HCT116 (cell line): ENCODE results near the gene EVL. TPM values are rescaled to one million over a fixed set of nuclear protein-coding genes. Genes with fewer than 3 reads are reported as not detected.
A peak's percentile ranks its signal among the peaks of the same experiment; 100 is the strongest.

ENCODE experiments used
- ATAC-seq: fragments of 200-7000 bp; cut with Tn5 transposase; 2 replicates; pipeline ENCODE4 v1.9.1; 2020; ENCODE audit warnings: mild to moderate bottlenecking, moderate library complexity
- BruUV-seq: library from RNA; stranded (reverse); fragments of 400-500 nt; replicated peaks from 2 replicates; lab custom pipeline; 2021; lab: Mats Ljungman, UMichigan
- CTCF ChIA-PET: fragments of 300-600 bp; sonication (Branson Sonifier 250); formaldehyde crosslinking; loops from one replicate; lab custom pipeline; 2021; ENCODE audit warnings: antibody characterized with exemption; lab: Charles Lee
- POLR2A ChIA-PET: fragments of 300-600, 350-600 bp; sonication (Branson Sonifier 250); formaldehyde crosslinking; loops from one replicate; lab custom pipeline; 2021; ENCODE audit warnings: antibody characterized with exemption; lab: Charles Lee
- RAD21 ChIA-PET, 2 experiments: fragments of 300-600 bp; sonication (Branson Sonifier 250); formaldehyde crosslinking; loops; one replicate each; lab custom pipeline; 2023; ENCODE audit warnings: low total read pairs in 2 of 2; ENCODE audit not compliant: uncharacterized antibody in 2 of 2, unreplicated experiment in 2 of 2, low non-redundant PET in 1 of 2; lab: Charles Lee
- DNase-seq: peaks from one replicate; pipeline ENCODE4 v3.0.0-alpha.2; 2010; ENCODE audit warnings: low read depth, low spot score
- H2AFZ ChIP-seq: fragments of 200-600 bp; shearing (Covaris generic), sonication (generic); 2 replicates; pipeline ENCODE4 v1.6.1; 2017; ENCODE audit warnings: low read depth, mixed run types, mixed read lengths, antibody characterized with exemption, low read length; ENCODE audit not compliant: poor library complexity, severe bottlenecking
- H3K27ac ChIP-seq: 2 replicates; pipeline ENCODE4 v1.5.1; 2012; ENCODE audit warnings: low read depth, low read length
- H3K27me3 ChIP-seq: fragments of 200-600 bp; sonication (generic); 2 replicates; pipeline ENCODE4 v1.6.1; 2016; ENCODE audit warnings: mixed run types, low read length, mixed read lengths; ENCODE audit not compliant: insufficient read depth
- H3K36me3 ChIP-seq, 2 experiments: fragments of 200-500 bp in 1 of 2; fragments of 200-600 bp in 1 of 2; sonication (Bioruptor generic) in 1 of 2; sonication (generic) in 1 of 2; 2 replicates each; pipeline versions ENCODE4 v1.5.1 to v1.6.1; 2014 to 2016; ENCODE audit warnings: low read length in 2 of 2, inconsistent platforms in 1 of 2, mixed read lengths in 1 of 2, mixed run types in 1 of 2; ENCODE audit not compliant: insufficient read depth in 2 of 2, control insufficient read depth in 1 of 2
- H3K4me1 ChIP-seq, 2 experiments: fragments of 200-600 bp in 1 of 2; sonication (generic) in 1 of 2; 2 replicates each; pipeline versions ENCODE4 v1.5.1 to v1.6.1; 2012 to 2017; ENCODE audit warnings: low read length in 2 of 2, inconsistent platforms in 1 of 2, mild to moderate bottlenecking in 1 of 2, mixed read lengths in 1 of 2, mixed run types in 1 of 2, moderate library complexity in 1 of 2; ENCODE audit not compliant: insufficient read depth in 2 of 2, control insufficient read depth in 1 of 2
- H3K4me2 ChIP-seq: fragments of 200-600 bp; sonication (generic); 2 replicates; pipeline ENCODE4 v1.6.1; 2017; ENCODE audit warnings: mixed run types, low read length, mixed read lengths
- H3K4me3 ChIP-seq, 2 experiments: fragments of 200-600 bp in 1 of 2; sonication (generic) in 1 of 2; replicated peaks in 1 of 2; 2 replicates each; pipeline ENCODE4 v1.5.1; 2011 to 2016; ENCODE audit warnings: low read length in 2 of 2, control low read depth in 1 of 2, low read depth in 1 of 2, mild to moderate bottlenecking in 1 of 2, mixed read lengths in 1 of 2, mixed run types in 1 of 2
- H3K79me2 ChIP-seq: fragments of 200-600 bp; sonication (generic); 2 replicates; pipeline ENCODE4 v1.6.1; 2017; ENCODE audit warnings: mild to moderate bottlenecking, mixed run types, low read length, moderate library complexity, mixed read lengths; ENCODE audit not compliant: insufficient read depth
- H3K9ac ChIP-seq: fragments of 200-600 bp; sonication (generic); 2 replicates; pipeline ENCODE4 v1.6.1; 2016; ENCODE audit warnings: low read length, mixed read lengths
- H3K9me2 ChIP-seq: fragments of 200-600 bp; sonication (generic), shearing (Covaris generic); 2 replicates; pipeline ENCODE4 v1.6.1; 2017; ENCODE audit warnings: mixed run types, mild to moderate bottlenecking, moderate library complexity; ENCODE audit not compliant: insufficient read depth
- H3K9me3 ChIP-seq, 2 experiments: fragments of 200-500 bp in 1 of 2; fragments of 200-600 bp in 1 of 2; sonication (Bioruptor generic) in 1 of 2; sonication (generic) in 1 of 2; 2 replicates each; pipeline ENCODE4 v1.6.1; 2014 to 2017; ENCODE audit warnings: low read length in 2 of 2, mixed read lengths in 2 of 2, inconsistent platforms in 1 of 2, low read depth in 1 of 2, mild to moderate bottlenecking in 1 of 2, mixed run types in 1 of 2, moderate library complexity in 1 of 2; ENCODE audit not compliant: control insufficient read depth in 1 of 2, insufficient read depth in 1 of 2
- H4K20me1 ChIP-seq: fragments of 200-600 bp; sonication (generic), shearing (Covaris generic); 2 replicates; pipeline ENCODE4 v1.6.1; 2017; ENCODE audit warnings: mixed run types, mild to moderate bottlenecking, moderate library complexity; ENCODE audit not compliant: insufficient read depth
- CEBPB ChIP-seq: IDR thresholded peaks from 2 replicates; pipeline ENCODE4 v1.6.1; 2012; ENCODE audit warnings: low read depth
- ELF1 ChIP-seq: IDR thresholded peaks from 2 replicates; pipeline ENCODE4 v1.6.1; 2012; ENCODE audit warnings: low read depth, borderline replicate concordance
- EZH2 ChIP-seq: fragments of 200-600 bp; sonication (generic); IDR thresholded peaks from 2 replicates; pipeline ENCODE4 v1.6.1; 2017; ENCODE audit warnings: antibody characterized with exemption, mixed run types
- FOSL1 ChIP-seq: IDR thresholded peaks from 2 replicates; pipeline ENCODE4 v1.6.1; 2012; ENCODE audit warnings: low read depth
- JUND ChIP-seq: IDR thresholded peaks from 2 replicates; pipeline ENCODE4 v1.6.1; 2012
- RAD21 ChIP-seq: IDR thresholded peaks from 2 replicates; pipeline ENCODE4 v1.6.1; 2012; ENCODE audit warnings: low read depth, mild to moderate bottlenecking
- SRF ChIP-seq: IDR thresholded peaks from 2 replicates; pipeline ENCODE4 v1.6.1; 2012; ENCODE audit warnings: low read depth
- ZNF274 ChIP-seq: fragments of 200-500 bp; sonication (Bioruptor generic); IDR thresholded peaks from 2 replicates; pipeline ENCODE4 v1.6.1; 2014; ENCODE audit warnings: mild to moderate bottlenecking, low read depth, low read length, inconsistent platforms
- intact Hi-C: fragments of 100-400 bp; cut with micrococcal nuclease; formaldehyde crosslinking; loops from 2 replicates; pipeline ENCODE4 v1.10.0; 2022
- total RNA-seq: library from RNA; stranded (reverse); gene quantifications from one replicate; pipeline ENCODE4 v1.2.1, GENCODE V29; 2021; ENCODE audit not compliant: unreplicated experiment
- TF ChIP-seq, protein P1 (sequence below): IDR thresholded peaks from 2 replicates; pipeline ENCODE4 v1.6.1; 2012
- TF ChIP-seq, protein P2 (sequence below): IDR thresholded peaks from 2 replicates; pipeline ENCODE4 v1.6.1; 2012; ENCODE audit warnings: low read depth
- TF ChIP-seq, protein P3 (sequence below): IDR thresholded peaks from 2 replicates; pipeline ENCODE4 v1.6.1; 2011; ENCODE audit warnings: mild to moderate bottlenecking, low read length, moderate library complexity; ENCODE audit not compliant: insufficient replicate concordance; ENCODE audit errors: extremely low read depth
- TF ChIP-seq, protein P4 (sequence below): IDR thresholded peaks from 2 replicates; pipeline ENCODE4 v1.6.1; 2012

EVL gene
- total RNA-seq, 1 experiment from 2014 or later = 19.9 TPM

GRCh38 chr14:100078997-100079725, 13.9 kb downstream of the EVL start:
- H3K9me2 ChIP-seq = no peaks in the 10 kb centered on the region
- no peaks in the 10 kb centered on the region for H3K79me2 ChIP-seq
- no peak overlapping the region for H3K27ac ChIP-seq
- H2AFZ ChIP-seq = no peak overlapping the region
- ChIA-PET CTCF (interaction anchor here (1.0 to 1.8 kb wide), 2 partner anchors 29 to 114 kb away, joined by 3 to 5 read pairs; no protein-coding TSS in a partner anchor), POLR2A (no interaction called here), RAD21 (no interaction called here)
- H4K20me1 ChIP-seq = no peaks in the 10 kb centered on the region
- H3K4me1 ChIP-seq = no peaks in the 10 kb centered on the region
- no peak overlapping the region for H3K4me3 ChIP-seq
- H3K4me2 ChIP-seq = no peak overlapping the region
- intact Hi-C loops = no loop called here
- H3K36me3 ChIP-seq = no peaks in the 10 kb centered on the region
- no peak overlapping the region for H3K9ac ChIP-seq
- ATAC-seq = peak; percentile 45
- H3K27me3 ChIP-seq = no peaks in the 10 kb centered on the region
- no peak for TF ChIP-seq SRF
- TF ChIP-seq, protein P1, sequence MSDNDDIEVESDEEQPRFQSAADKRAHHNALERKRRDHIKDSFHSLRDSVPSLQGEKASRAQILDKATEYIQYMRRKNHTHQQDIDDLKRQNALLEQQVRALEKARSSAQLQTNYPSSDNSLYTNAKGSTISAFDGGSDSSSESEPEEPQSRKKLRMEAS = no peak
- TF ChIP-seq, protein P2, sequence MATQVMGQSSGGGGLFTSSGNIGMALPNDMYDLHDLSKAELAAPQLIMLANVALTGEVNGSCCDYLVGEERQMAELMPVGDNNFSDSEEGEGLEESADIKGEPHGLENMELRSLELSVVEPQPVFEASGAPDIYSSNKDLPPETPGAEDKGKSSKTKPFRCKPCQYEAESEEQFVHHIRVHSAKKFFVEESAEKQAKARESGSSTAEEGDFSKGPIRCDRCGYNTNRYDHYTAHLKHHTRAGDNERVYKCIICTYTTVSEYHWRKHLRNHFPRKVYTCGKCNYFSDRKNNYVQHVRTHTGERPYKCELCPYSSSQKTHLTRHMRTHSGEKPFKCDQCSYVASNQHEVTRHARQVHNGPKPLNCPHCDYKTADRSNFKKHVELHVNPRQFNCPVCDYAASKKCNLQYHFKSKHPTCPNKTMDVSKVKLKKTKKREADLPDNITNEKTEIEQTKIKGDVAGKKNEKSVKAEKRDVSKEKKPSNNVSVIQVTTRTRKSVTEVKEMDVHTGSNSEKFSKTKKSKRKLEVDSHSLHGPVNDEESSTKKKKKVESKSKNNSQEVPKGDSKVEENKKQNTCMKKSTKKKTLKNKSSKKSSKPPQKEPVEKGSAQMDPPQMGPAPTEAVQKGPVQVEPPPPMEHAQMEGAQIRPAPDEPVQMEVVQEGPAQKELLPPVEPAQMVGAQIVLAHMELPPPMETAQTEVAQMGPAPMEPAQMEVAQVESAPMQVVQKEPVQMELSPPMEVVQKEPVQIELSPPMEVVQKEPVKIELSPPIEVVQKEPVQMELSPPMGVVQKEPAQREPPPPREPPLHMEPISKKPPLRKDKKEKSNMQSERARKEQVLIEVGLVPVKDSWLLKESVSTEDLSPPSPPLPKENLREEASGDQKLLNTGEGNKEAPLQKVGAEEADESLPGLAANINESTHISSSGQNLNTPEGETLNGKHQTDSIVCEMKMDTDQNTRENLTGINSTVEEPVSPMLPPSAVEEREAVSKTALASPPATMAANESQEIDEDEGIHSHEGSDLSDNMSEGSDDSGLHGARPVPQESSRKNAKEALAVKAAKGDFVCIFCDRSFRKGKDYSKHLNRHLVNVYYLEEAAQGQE = no peak
- TF ChIP-seq, protein P3, sequence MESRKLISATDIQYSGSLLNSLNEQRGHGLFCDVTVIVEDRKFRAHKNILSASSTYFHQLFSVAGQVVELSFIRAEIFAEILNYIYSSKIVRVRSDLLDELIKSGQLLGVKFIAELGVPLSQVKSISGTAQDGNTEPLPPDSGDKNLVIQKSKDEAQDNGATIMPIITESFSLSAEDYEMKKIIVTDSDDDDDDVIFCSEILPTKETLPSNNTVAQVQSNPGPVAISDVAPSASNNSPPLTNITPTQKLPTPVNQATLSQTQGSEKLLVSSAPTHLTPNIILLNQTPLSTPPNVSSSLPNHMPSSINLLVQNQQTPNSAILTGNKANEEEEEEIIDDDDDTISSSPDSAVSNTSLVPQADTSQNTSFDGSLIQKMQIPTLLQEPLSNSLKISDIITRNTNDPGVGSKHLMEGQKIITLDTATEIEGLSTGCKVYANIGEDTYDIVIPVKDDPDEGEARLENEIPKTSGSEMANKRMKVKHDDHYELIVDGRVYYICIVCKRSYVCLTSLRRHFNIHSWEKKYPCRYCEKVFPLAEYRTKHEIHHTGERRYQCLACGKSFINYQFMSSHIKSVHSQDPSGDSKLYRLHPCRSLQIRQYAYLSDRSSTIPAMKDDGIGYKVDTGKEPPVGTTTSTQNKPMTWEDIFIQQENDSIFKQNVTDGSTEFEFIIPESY = no peak
- TF ChIP-seq, protein P4, sequence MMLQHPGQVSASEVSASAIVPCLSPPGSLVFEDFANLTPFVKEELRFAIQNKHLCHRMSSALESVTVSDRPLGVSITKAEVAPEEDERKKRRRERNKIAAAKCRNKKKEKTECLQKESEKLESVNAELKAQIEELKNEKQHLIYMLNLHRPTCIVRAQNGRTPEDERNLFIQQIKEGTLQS = no peak
- TF ChIP-seq ZNF274 = no peak
- no peak for TF ChIP-seq FOSL1
- TF ChIP-seq EZH2 = no peak
- TF ChIP-seq RAD21 = no peak
- TF ChIP-seq CEBPB = no peak
- no peak for TF ChIP-seq ELF1
- no peak for TF ChIP-seq JUND
- no TSS peak for BruUV-seq
- no peaks in the 10 kb centered on the region for H3K9me3 ChIP-seq
- no peak for DNase-seq
